Esophagus muscularis mucosa (tissue), 4 donors: ENCODE measurements around the gene CCND3.

Source experiments
- CTCF ChIP-seq, 3 experiments: fragments of 200-600 bp in 2 of 3; fragments of 450-650 bp in 1 of 3; sonication (generic) in 2 of 3; IDR thresholded peaks; one replicate each; pipeline ENCODE4 v1.5.1; 2017 to 2019; ENCODE audit warnings: antibody characterized with exemption in 3 of 3, mild to moderate bottlenecking in 2 of 3, moderate library complexity in 1 of 3
- EP300 ChIP-seq: sonication (generic); formaldehyde crosslinking; IDR thresholded peaks from one replicate; pipeline ENCODE4 v1.6.1; 2017; ENCODE audit warnings: antibody characterized with exemption
- POLR2A ChIP-seq: fragments of 450-650 bp; IDR thresholded peaks from one replicate; pipeline ENCODE4 v1.6.1; 2017; ENCODE audit warnings: antibody characterized with exemption, moderate library complexity, mild to moderate bottlenecking, low read depth
- POLR2AphosphoS5 ChIP-seq, 2 donors: sonication (generic); formaldehyde crosslinking; IDR thresholded peaks; one replicate each; pipeline ENCODE4 v1.6.1; 2017; ENCODE audit warnings: antibody characterized with exemption in 2 of 2

DNA sequence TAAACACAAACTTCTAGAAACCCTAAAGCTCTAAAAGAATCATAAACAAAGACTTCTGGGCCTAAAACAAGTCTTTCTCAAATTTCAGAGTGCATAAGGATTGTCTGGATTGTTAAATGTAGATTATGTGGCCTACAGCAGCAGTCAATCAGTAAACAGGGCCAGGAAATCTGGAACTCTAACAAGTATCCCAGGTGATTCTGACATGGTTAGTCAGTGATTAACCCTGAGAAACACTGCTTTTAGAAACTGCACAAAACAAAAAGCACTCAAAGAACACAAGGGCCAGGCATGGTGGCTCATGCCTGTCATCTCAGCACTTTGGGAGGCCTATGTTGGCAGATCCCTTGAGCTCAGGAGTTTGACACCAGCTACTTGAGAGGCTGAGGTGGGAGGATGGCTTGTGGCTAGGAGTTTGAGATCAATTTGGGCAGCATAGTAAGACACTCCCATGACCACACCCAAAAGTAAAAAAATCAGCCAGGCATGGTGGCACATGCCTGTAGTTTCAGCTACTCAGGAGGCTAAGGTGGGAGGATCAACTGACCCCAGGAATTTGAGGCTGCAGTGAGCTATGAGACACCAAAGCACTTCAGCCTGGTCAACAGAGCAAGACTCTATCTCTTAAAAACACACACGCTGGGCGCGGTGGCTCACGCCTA is 26.6 kb downstream of the CCND3 start:
- TF ChIP-seq CTCF (IDR thresholded peaks at IDR 0.05) (no peak), POLR2A (no peak), POLR2AphosphoS5 (IDR thresholded peaks at IDR 0.05) (no peak), EP300 (no peak)
